ENCODE measurements around the gene AHCTF1.
"Not testable (repeated sequence)": the region's sequence is repeated elsewhere in the genome, so short reads cannot be mapped to it uniquely, and the experiment has no call there.

Gene AHCTF1

DNA sequence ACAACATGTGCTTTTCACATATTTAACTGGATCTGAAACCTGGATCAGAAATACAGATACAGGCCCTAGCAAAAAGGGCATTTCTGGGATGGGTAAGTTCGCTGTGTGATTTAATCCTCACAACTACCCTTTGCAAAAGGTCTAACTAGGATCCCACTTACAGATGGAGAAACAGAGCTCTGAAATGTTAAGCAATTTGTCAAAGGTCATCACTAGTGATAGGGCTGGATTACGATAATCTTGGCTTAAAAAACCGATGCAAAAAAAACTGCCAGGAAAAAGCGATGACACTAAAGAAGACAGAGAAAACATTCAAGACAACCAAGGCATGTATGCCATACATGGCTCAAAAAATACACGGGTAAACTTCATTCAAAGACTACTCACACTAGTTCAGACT, 29.9 kb downstream of the AHCTF1 start:
- DNase-seq (ENCODE audit: low read depth in 2 of 2), result no peak
- no peak overlapping the region for H3K4me3 ChIP-seq (replicated peaks in 1 of 2; ENCODE audit: low read depth in 2 of 2, low read length in 2 of 2)
- TF ChIP-seq, protein P1, sequence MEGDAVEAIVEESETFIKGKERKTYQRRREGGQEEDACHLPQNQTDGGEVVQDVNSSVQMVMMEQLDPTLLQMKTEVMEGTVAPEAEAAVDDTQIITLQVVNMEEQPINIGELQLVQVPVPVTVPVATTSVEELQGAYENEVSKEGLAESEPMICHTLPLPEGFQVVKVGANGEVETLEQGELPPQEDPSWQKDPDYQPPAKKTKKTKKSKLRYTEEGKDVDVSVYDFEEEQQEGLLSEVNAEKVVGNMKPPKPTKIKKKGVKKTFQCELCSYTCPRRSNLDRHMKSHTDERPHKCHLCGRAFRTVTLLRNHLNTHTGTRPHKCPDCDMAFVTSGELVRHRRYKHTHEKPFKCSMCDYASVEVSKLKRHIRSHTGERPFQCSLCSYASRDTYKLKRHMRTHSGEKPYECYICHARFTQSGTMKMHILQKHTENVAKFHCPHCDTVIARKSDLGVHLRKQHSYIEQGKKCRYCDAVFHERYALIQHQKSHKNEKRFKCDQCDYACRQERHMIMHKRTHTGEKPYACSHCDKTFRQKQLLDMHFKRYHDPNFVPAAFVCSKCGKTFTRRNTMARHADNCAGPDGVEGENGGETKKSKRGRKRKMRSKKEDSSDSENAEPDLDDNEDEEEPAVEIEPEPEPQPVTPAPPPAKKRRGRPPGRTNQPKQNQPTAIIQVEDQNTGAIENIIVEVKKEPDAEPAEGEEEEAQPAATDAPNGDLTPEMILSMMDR (IDR thresholded peaks at IDR 0.05; ENCODE audit: low read depth, low read length), result no peak

- no peak overlapping the region for H3K4me3 ChIP-seq (replicated peaks in 1 of 2; ENCODE audit: low read depth in 2 of 2, low read length in 2 of 2)
- TF ChIP-seq, protein P1 (IDR thresholded peaks at IDR 0.05; ENCODE audit: low read depth, low read length), result no peak
- no peak for DNase-seq (ENCODE audit: low read depth in 2 of 2)
Measured at GRCh38 chr1:246897302-246897701, 34.4 kb downstream of the AHCTF1 start.

GRCh38 chr1:246893191-246893939, 38.4 kb downstream of the AHCTF1 start:
- TF ChIP-seq, protein P1 (IDR thresholded peaks at IDR 0.05; ENCODE audit: low read depth, low read length), result no peak
- H3K4me3 ChIP-seq (replicated peaks in 1 of 2; ENCODE audit: low read depth in 2 of 2, low read length in 2 of 2), result no peak overlapping the region
- DNase-seq (ENCODE audit: low read depth in 2 of 2), result no peak

- DNase-seq (ENCODE audit: low read depth in 2 of 2), result no peak
- TF ChIP-seq, protein P1 (IDR thresholded peaks at IDR 0.05; ENCODE audit: low read depth, low read length), result no peak
- no peak overlapping the region for H3K4me3 ChIP-seq (replicated peaks in 1 of 2; ENCODE audit: low read depth in 2 of 2, low read length in 2 of 2)
Measured at GRCh38 chr1:246891105-246891504, 40.6 kb downstream of the AHCTF1 start.

DNA sequence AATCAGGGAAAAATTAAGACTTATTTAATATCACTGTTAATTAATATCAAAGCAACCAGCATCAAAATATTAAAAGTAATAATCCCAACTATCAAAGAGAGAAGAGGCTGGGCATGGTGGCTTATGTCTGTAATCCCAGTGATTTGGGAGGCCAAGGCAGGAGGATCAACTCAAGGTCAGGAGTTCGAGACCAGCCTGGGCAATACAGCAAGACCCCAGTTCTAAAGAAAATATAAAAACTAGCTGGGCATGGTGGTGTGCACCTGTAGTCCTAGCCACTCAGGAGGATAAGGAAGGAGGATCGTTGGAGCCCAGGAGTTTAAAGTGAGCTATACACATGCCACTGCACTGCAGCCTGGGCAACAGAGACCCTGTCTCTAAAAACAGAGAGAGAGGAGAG, 43.2 kb downstream of the AHCTF1 start:
- no peak for DNase-seq (ENCODE audit: low read depth in 2 of 2)
- TF ChIP-seq, protein P1 (IDR thresholded peaks at IDR 0.05; ENCODE audit: low read depth, low read length), result no peak
- H3K4me3 ChIP-seq (replicated peaks in 1 of 2; ENCODE audit: low read depth in 2 of 2, low read length in 2 of 2), result no peak overlapping the region

DNA sequence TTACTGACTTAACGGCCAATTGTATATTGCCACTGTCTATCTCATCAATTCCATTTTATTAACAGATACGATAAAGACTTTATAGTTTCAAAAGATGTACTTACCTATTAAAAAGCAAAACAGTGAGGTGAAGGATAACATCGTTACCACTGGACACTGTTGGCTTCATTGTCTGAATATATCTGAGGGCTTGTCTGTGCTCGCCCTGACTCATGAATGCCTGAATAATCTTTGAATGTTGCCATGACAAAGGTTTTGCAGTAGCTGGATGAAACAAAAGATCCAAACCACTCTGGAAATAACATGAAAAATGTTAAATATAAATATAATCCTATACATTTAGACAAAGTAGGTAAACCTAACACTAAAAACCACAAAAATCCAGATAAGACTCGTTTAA, 46.4 kb downstream of the AHCTF1 start:
- not testable (repeated sequence) for DNase-seq (ENCODE audit: low read depth in 2 of 2); H3K4me3 ChIP-seq (replicated peaks in 1 of 2; ENCODE audit: low read depth in 2 of 2, low read length in 2 of 2)

GRCh38 chr1:246878551-246878950, 53.2 kb downstream of the AHCTF1 start:
- DNase-seq (ENCODE audit: low read depth in 2 of 2), result no peak
- TF ChIP-seq, protein P1 (IDR thresholded peaks at IDR 0.05; ENCODE audit: low read depth, low read length), result no peak
- no peak overlapping the region for H3K4me3 ChIP-seq (replicated peaks in 1 of 2; ENCODE audit: low read depth in 2 of 2, low read length in 2 of 2)

All from cardiac fibroblast (primary cell).